Measurements from ENCODE around the gene FOXN4.

FOXN4 gene

DNA sequence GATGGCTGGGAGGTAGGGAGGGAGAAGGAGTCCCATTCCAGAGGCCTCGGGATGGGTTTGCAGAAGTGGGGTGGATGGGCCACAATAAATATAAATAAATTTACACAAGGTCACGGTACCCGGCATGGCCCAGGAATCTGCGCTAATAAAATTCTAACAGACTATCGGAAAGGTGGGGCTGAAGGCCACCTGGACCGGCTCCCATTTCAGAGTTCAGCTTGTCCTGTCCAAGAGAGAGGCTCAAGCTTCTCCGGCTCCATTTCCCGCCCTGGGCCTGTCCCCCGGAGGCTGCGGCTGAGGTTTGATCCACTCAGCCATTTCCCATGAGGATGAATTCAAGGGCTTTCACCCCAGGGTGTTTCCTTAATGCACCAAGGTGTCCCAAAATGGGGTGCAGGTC, 30.2 kb downstream of the FOXN4 start:
- Histone ChIP-seq H3K4me2 (ENCODE audit: low read length) (no peak overlapping the region), H3K4me3 (ENCODE audit: low read depth, low read length) (no peak overlapping the region), H3K9ac (no peak overlapping the region), H3K27ac (no peak overlapping the region), H3K36me3 (ENCODE audit: control insufficient read depth, insufficient read depth, low read length) (no peaks in the 10 kb centered on the region), H2AFZ (no peak overlapping the region), H3K79me2 (no peaks in the 10 kb centered on the region), H3K4me1 (no peaks in the 10 kb centered on the region), H3K9me3 (ENCODE audit: control insufficient read depth, low read length) (no peaks in the 10 kb centered on the region), H3K27me3 (ENCODE audit: control insufficient read depth, insufficient read depth, low read length) (no peaks in the 10 kb centered on the region)
- TF ChIP-seq, protein P1, sequence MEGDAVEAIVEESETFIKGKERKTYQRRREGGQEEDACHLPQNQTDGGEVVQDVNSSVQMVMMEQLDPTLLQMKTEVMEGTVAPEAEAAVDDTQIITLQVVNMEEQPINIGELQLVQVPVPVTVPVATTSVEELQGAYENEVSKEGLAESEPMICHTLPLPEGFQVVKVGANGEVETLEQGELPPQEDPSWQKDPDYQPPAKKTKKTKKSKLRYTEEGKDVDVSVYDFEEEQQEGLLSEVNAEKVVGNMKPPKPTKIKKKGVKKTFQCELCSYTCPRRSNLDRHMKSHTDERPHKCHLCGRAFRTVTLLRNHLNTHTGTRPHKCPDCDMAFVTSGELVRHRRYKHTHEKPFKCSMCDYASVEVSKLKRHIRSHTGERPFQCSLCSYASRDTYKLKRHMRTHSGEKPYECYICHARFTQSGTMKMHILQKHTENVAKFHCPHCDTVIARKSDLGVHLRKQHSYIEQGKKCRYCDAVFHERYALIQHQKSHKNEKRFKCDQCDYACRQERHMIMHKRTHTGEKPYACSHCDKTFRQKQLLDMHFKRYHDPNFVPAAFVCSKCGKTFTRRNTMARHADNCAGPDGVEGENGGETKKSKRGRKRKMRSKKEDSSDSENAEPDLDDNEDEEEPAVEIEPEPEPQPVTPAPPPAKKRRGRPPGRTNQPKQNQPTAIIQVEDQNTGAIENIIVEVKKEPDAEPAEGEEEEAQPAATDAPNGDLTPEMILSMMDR (IDR thresholded peaks at IDR 0.05): no peak

DNA sequence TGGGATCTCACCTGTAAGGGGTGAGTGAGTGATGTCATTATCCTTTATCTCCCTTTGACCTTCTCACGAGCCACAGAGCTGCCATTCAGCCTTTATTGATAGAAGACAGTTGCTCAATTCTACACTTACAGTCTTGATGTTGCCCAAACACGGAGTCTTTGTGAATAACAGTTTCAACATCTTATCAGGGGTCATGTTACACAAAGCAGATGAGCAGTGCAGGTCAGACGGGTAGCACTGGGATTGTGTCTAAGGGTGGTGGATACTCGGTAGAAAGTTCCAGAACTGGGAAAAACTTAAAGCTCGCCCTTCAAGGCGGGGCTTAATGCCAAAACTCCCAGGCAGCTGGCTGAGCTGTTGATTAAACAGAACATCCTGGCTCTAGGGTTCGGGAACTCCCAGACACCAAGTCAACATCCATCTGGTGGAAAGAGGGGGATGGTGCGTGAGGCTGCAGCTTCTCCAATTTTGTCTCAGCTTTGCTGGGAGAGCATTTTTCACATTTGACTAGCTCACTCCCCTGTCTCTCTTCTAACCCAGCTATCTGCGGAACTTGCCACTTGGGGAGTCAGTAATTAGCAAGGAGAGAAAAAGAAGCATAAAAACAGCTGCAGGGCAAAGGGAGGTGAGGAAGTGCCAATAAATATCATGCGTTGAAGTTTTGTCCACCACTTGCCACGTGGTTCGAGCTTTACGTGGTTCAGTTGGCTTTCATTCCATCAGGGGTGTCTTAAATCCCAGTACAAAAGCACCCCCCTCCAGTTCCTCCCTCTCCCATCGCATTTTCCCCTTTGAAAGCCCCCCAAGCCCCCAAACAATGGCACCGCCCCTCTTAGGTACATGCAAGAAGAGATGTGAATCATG, 31.0 kb downstream of the FOXN4 start:
- Histone ChIP-seq H3K4me1 (no peaks in the 10 kb centered on the region), H3K4me3 (ENCODE audit: low read depth, low read length) (no peak overlapping the region), H3K9me3 (ENCODE audit: control insufficient read depth, low read length) (no peaks in the 10 kb centered on the region), H3K9ac (no peak overlapping the region), H3K4me2 (ENCODE audit: low read length) (no peak overlapping the region), H2AFZ (no peak overlapping the region), H3K27ac (no peak overlapping the region), H3K27me3 (ENCODE audit: control insufficient read depth, insufficient read depth, low read length) (no peaks in the 10 kb centered on the region), H3K36me3 (ENCODE audit: control insufficient read depth, insufficient read depth, low read length) (no peaks in the 10 kb centered on the region), H3K79me2 (no peaks in the 10 kb centered on the region)
- TF ChIP-seq, protein P1 (IDR thresholded peaks at IDR 0.05): no peak

DNA sequence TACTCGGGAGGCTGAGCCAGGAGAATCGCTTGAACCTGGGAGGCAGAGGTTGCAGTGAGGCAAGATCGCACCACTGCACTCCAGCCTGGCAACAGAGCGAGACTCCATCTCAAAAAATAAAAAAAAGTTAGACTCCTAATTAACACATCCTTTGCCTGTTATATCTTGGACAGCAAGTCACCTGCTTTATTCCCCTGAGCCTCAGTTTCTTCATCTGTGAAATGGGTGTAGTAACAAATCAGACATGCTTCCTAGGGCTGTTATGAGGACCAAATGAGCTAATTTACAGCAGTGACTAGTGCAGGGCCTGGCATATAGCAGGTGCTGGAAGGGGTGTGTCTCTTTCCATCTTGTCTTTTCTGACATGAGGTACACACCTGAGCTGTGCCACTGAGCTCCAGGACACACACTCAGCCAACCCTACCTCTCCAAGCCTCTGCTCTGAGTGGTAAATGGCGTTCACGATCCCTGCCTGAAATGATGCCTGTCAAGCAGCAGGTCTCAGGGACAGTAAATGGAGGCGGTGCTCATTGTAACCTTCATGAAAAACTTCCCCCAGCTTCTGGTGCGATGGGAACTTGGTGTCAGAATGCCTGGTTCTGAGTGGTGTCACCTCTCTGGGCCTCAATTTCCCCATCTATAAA, 31.7 kb downstream of the FOXN4 start:
- Histone ChIP-seq H3K4me3 (ENCODE audit: low read depth, low read length) (no peak overlapping the region), H3K36me3 (ENCODE audit: control insufficient read depth, insufficient read depth, low read length) (no peaks in the 10 kb centered on the region), H3K79me2 (no peaks in the 10 kb centered on the region), H3K27ac (no peak overlapping the region), H3K27me3 (ENCODE audit: control insufficient read depth, insufficient read depth, low read length) (no peaks in the 10 kb centered on the region), H3K9me3 (ENCODE audit: control insufficient read depth, low read length) (no peaks in the 10 kb centered on the region), H3K4me2 (ENCODE audit: low read length) (no peak overlapping the region), H2AFZ (no peak overlapping the region), H3K9ac (no peak overlapping the region), H3K4me1 (no peaks in the 10 kb centered on the region)
- TF ChIP-seq, protein P1 (IDR thresholded peaks at IDR 0.05): no peak

DNA sequence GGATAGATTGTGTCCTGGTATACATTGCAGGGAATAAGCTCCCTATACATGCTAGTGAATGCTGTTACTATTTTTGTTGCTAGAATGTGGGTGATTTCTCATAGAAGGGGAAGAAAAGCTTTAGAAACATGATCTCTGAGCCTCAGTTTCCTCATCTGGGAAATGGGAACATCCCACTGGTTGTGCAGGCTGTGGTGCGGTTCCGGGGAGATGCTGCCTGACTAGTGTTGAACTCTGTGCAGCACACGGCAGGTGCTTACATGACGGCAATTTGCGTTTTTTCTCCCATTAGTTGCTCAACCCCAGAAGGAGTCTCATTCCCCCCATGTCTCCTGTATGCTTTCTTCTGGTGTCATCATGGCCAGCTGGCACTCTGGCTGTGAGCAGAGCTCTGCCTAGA, 32.9 kb downstream of the FOXN4 start:
- no peak overlapping the region for H3K9ac ChIP-seq
- TF ChIP-seq, protein P1 (IDR thresholded peaks at IDR 0.05): no peak
- H3K4me2 ChIP-seq (ENCODE audit: low read length): no peak overlapping the region
- no peaks in the 10 kb centered on the region for H3K79me2 ChIP-seq
- H3K36me3 ChIP-seq (ENCODE audit: control insufficient read depth, insufficient read depth, low read length): no peaks in the 10 kb centered on the region
- no peak overlapping the region for H2AFZ ChIP-seq
- no peaks in the 10 kb centered on the region for H3K9me3 ChIP-seq (ENCODE audit: control insufficient read depth, low read length)
- no peaks in the 10 kb centered on the region for H3K27me3 ChIP-seq (ENCODE audit: control insufficient read depth, insufficient read depth, low read length)
- no peak overlapping the region for H3K27ac ChIP-seq
- H3K4me1 ChIP-seq: no peaks in the 10 kb centered on the region
- H3K4me3 ChIP-seq (ENCODE audit: low read depth, low read length): no peak overlapping the region

Measured in parathyroid adenoma (tissue), 2 donors.